ENCODE data around the gene PDE3B.
A peak's percentile ranks its signal among the peaks of the same experiment; 100 is the strongest.
"Not testable (repeated sequence)": the region's sequence is repeated elsewhere in the genome, so short reads cannot be mapped to it uniquely, and the experiment has no call there.

PDE3B gene

DNA sequence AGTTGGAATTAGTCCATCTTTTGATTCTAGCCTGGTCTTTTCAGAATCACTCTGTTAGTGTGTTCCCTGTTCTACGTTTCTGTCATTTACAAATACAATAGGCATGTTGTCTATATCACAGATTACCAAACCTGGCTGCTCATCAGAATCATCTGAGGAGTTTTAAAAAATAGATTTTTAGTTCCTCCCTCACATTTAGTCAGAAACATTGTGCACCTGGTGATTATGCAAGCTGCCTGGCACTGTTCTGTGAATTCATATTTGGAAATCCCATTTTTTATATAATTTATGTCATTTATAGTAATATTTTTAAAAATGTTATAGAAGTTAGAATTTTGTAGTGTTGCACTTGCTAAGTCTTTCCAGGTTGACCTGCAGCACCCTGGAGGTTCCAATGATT, 107.3 kb downstream of the PDE3B start:
- no peak overlapping the region for H3K4me3 ChIP-seq (ENCODE audit: low read length)
- no peak for TF ChIP-seq CTCF (conservative IDR thresholded peaks at IDR 0.05; ENCODE audit: low read depth, low read length)
- DNase-seq (ENCODE audit: low read depth), result no peak

- no peak overlapping the region for H3K4me3 ChIP-seq (ENCODE audit: low read length)
- DNase-seq (ENCODE audit: low read depth), result no peak
- no peak for TF ChIP-seq CTCF (conservative IDR thresholded peaks at IDR 0.05; ENCODE audit: low read depth, low read length)
Measured at GRCh38 chr11:14751975-14752407, 108.4 kb downstream of the PDE3B start.

GRCh38 chr11:14755140-14755539, 111.5 kb downstream of the PDE3B start:
- no peak for DNase-seq (ENCODE audit: low read depth)
- no peak for TF ChIP-seq CTCF (conservative IDR thresholded peaks at IDR 0.05; ENCODE audit: low read depth, low read length)
- no peak overlapping the region for H3K4me3 ChIP-seq (ENCODE audit: low read length)

- no peak for DNase-seq (ENCODE audit: low read depth)
- TF ChIP-seq CTCF (conservative IDR thresholded peaks at IDR 0.05; ENCODE audit: low read depth, low read length), result no peak
- no peak overlapping the region for H3K4me3 ChIP-seq (ENCODE audit: low read length)
Measured at GRCh38 chr11:14756349-14756748, 112.7 kb downstream of the PDE3B start.

DNA sequence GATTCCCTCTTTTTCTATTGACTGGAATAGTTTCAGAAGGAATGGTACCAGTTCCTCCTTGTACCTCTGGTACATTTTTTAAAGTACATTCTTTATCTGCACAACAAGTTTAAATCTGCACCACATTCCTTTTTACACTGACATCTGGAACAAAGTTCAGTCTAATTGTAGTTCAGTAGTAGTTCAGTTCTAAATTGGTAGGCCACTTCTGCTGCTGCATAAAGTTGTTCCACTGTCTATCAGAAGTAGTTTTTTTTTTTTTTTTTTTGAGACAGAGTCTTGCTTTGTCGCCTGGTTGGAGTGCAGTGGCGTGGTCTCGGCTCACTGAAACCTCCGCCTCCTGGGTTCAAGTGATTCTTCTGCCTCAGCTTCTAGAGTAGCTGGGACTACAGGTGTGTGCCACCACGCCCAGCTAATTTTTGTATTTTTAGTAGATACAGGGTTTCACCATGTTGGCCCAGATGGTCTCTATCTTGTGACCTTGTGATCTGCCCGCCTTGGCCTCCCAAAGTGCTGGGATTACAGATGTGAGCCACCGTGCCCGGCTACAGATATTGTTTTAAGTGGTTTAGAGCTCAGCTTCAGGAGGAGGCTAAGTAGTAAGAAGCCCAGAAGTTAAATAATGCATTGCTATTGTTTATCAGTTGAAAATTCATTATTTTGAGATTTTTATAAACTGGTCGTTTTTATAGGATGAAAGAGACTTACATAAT, 115.9 kb downstream of the PDE3B start:
- H3K4me3 ChIP-seq (ENCODE audit: low read length); DNase-seq (ENCODE audit: low read depth): not testable (repeated sequence)

DNA sequence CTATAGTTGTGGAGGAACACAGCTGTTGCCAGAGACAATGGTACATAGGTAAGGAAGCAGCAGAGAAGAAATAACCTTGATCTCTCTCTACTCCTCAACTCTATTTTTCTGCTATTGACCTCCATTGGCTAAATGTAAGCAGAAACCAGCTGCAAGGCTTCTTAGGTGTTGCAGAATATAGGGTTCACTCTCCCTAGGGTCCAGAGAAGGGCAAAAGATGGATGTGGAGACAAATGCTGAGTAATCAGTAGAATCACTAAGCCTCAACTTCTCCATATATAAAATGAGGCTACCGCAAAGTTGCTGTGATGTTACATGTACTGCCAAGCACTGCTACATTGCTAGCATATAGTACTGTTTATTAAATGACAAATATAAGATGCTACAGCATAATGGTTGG, 120.6 kb downstream of the PDE3B start:
- no peak overlapping the region for H3K4me3 ChIP-seq (ENCODE audit: low read length)
- no peak for TF ChIP-seq CTCF (conservative IDR thresholded peaks at IDR 0.05; ENCODE audit: low read depth, low read length)
- no peak for DNase-seq (ENCODE audit: low read depth)

GRCh38 chr11:14764579-14765527, 121.2 kb downstream of the PDE3B start:
- peak; percentile 73 for DNase-seq (ENCODE audit: low read depth)
- H3K4me3 ChIP-seq (ENCODE audit: low read length), result no peak overlapping the region
- TF ChIP-seq CTCF (conservative IDR thresholded peaks at IDR 0.05; ENCODE audit: low read depth, low read length), result no peak

All from retinal pigment epithelial cell (primary cell).